Body of pancreas (tissue), 4 donors: ENCODE measurements around the gene DEFB113. TPM values are rescaled to one million over a fixed set of nuclear protein-coding genes. Genes with fewer than 3 reads are reported as not detected.

ENCODE experiments used
- ATAC-seq: fragments of 150-250 bp; one replicate; pipeline ENCODE4 v1.9.1; 2016
- DNase-seq, 4 donors: peaks; one replicate each; pipeline ENCODE4 v3.0.0-alpha.2; 2019
- H3K27ac ChIP-seq, 4 donors: fragments of 200-600 bp; sonication (generic); 1 replicate in 3 of 4; 2 replicates in 1 of 4; pipeline versions ENCODE4 v1.5.1 to v1.6.1; 2016 to 2019; ENCODE audit warnings: mild to moderate bottlenecking in 1 of 4, mixed read lengths in 1 of 4, moderate library complexity in 1 of 4
- H3K27me3 ChIP-seq, 2 donors: fragments of 200-600 bp; sonication (generic); one replicate each; pipeline ENCODE4 v1.6.0; 2016; ENCODE audit warnings: mild to moderate bottlenecking in 1 of 2
- H3K36me3 ChIP-seq, 2 donors: fragments of 200-600 bp; sonication (generic); replicated peaks in 1 of 2; 2 replicates each; pipeline ENCODE4 v1.5.1; 2016; ENCODE audit warnings: low read depth in 2 of 2; ENCODE audit not compliant: insufficient read depth in 1 of 2
- H3K4me1 ChIP-seq: fragments of 200-600 bp; sonication (generic); one replicate; pipeline ENCODE4 v1.6.0; 2016
- H3K4me3 ChIP-seq, 2 donors: fragments of 200-600 bp; sonication (generic); 1 replicate in 1 of 2; 2 replicates in 1 of 2; pipeline ENCODE4 v1.5.1; 2016 to 2019
- H3K9me3 ChIP-seq, 3 donors: fragments of 200-600 bp; sonication (generic); 1 replicate in 2 of 3; 2 replicates in 1 of 3; pipeline ENCODE4 v1.5.1; 2016
- POLR2A ChIP-seq, 3 donors: fragments of 450-650 bp; IDR thresholded peaks; one replicate each; pipeline ENCODE4 v1.6.1; 2016; ENCODE audit warnings: antibody characterized with exemption in 3 of 3, mild to moderate bottlenecking in 2 of 3
- WGBS, 2 donors: methylation state at CpG; one replicate each; pipeline ENCODE4 v1.1.5; 2017; 5-methylcytosine and 5-hydroxymethylcytosine counted together
- intact Hi-C: fragments of 100-400 bp; cut with DNase I; formaldehyde crosslinking; loops from one replicate; pipeline ENCODE4 v1.15.1; 2023
- total RNA-seq, 2 donors: library from RNA; depleted of rRNA; stranded (reverse); fragments of >200 nt; gene quantifications; one replicate each; pipeline ENCODE4 v1.1.0, GENCODE V29; 2016
- TF ChIP-seq, protein P1 (sequence below), 7 experiments: fragments of 450-650 bp in 4 of 7; fragments of 200-600 bp in 3 of 7; sonication (generic) in 3 of 7; IDR thresholded peaks; one replicate each; pipeline ENCODE4 v1.5.1; 2016 to 2019; ENCODE audit warnings: antibody characterized with exemption in 7 of 7

Gene DEFB113
- total RNA-seq, 2 donors from 2014 or later: not detected

DNA sequence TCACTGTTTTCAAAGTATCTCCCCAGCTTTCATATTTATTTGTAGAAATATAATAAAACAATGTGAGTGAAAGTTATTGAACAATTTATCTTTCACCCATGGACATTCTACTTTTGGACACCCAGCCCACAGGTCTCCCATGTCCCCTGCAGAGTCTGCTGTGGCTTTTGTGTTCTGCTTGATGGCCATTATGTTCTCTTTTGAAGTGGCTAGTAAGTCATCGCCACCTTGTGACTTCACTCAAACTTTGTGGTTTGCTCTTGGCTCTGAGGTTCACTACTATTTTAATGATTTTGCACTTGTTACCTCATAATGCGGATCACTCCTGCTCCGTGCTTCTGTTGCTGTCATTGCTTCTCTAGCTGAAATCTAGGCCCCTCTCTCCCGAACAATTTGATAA, 10.2 kb upstream of the DEFB113 start:
- intact Hi-C loops: no loop called here
- no peak overlapping the region for H3K4me3 ChIP-seq
- no peaks in the 10 kb centered on the region for H3K27me3 ChIP-seq
- H3K4me1 ChIP-seq: no peaks in the 10 kb centered on the region
- TF ChIP-seq, protein P1, sequence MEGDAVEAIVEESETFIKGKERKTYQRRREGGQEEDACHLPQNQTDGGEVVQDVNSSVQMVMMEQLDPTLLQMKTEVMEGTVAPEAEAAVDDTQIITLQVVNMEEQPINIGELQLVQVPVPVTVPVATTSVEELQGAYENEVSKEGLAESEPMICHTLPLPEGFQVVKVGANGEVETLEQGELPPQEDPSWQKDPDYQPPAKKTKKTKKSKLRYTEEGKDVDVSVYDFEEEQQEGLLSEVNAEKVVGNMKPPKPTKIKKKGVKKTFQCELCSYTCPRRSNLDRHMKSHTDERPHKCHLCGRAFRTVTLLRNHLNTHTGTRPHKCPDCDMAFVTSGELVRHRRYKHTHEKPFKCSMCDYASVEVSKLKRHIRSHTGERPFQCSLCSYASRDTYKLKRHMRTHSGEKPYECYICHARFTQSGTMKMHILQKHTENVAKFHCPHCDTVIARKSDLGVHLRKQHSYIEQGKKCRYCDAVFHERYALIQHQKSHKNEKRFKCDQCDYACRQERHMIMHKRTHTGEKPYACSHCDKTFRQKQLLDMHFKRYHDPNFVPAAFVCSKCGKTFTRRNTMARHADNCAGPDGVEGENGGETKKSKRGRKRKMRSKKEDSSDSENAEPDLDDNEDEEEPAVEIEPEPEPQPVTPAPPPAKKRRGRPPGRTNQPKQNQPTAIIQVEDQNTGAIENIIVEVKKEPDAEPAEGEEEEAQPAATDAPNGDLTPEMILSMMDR (IDR thresholded peaks at IDR 0.05): no peak
- no peak for TF ChIP-seq POLR2A (IDR thresholded peaks at IDR 0.05)
- WGBS, 2 donors: 76 to 86% methylated on average over 4 of the region's 4 CpGs
- H3K9me3 ChIP-seq: no peaks in the 10 kb centered on the region
- H3K27ac ChIP-seq: no peak overlapping the region
- no peak for DNase-seq
- H3K36me3 ChIP-seq: no peaks in the 10 kb centered on the region
- ATAC-seq: no peak

DNA sequence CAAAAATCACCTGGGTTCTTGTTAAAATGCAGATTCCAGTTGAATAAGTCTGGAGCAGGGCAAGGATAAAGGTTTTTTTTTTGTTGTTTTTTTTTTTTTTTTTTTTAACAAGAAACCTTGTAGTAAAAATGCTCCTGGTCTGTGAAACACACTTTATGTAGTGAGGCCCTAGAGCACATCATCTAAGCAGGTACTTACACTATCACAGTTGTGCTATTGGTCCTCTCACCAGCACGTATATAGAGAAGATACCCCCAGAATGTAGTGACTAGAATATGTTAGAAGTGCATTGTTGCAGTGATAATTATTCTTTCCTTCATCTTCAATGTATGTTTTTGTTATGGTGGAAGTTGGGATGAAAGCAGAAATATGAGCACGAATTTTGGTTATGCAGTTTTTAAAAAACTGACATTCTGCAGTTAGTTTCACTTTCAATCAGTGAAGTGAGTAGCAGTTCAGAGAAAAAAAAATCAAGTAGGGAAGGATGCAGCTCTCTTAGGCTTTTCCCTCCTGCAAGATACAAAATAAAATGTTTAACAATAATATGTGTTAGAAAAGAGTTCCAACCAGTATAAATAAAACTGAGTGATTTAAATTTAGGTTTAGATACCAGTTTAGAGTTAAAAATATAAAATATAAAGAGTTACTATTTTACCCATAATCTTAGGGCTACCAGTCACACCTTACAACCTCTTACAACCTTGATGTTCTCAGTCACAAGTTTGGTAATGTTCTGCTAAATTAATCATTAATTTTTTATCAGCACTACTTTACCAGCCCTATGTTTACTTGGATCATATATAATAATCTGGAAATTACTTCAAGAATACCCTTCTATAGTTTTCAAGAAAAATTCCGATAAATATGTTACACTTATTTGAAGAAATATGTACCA, 9.2 kb upstream of the DEFB113 start:
- TF ChIP-seq, protein P1 (IDR thresholded peaks at IDR 0.05): no peak
- no peak for TF ChIP-seq POLR2A (IDR thresholded peaks at IDR 0.05)
- Histone ChIP-seq H3K9me3 (no peaks in the 10 kb centered on the region), H3K4me3 (no peak overlapping the region), H3K27ac (no peak overlapping the region), H3K4me1 (no peaks in the 10 kb centered on the region), H3K27me3 (no peaks in the 10 kb centered on the region), H3K36me3 (no peaks in the 10 kb centered on the region)
- intact Hi-C loops: no loop called here
- 29 to 35% methylated on average over 3 of the region's 3 CpGs for WGBS, 2 donors
- DNase-seq: no peak
- ATAC-seq: no peak

DNA sequence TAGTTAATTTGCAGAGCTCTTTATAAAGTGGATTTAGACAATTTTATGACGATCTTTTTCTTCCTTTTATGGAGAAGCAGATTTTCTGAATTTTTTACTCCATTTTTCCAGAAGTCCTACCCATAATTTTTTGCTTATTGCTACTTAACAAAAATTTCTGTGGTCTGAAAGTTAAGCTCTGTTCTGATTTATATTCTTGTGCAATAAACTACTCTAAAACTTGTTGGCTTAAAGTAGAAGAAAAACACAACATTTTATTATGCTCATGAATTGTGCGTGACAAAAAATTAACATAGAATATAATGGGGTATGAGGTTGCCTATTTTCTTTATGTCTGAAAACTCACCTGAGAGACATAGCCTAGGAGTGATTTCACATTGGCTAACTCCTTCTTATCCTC, 2.6 kb downstream of the DEFB113 start:
- intact Hi-C loops: no loop called here
- Histone ChIP-seq H3K9me3 (no peaks in the 10 kb centered on the region), H3K36me3 (no peaks in the 10 kb centered on the region), H3K4me3 (no peak overlapping the region), H3K27me3 (no peaks in the 10 kb centered on the region), H3K4me1 (no peaks in the 10 kb centered on the region), H3K27ac (no peak overlapping the region)
- ATAC-seq: no peak
- TF ChIP-seq POLR2A (IDR thresholded peaks at IDR 0.05): no peak
- TF ChIP-seq, protein P1 (IDR thresholded peaks at IDR 0.05): no peak
- DNase-seq: no peak
- WGBS, 2 donors: 39 to 58% methylated on average over 2 of the region's 2 CpGs

- WGBS, 2 donors: 40 to 44% methylated on average over 2 of the region's 2 CpGs
- Histone ChIP-seq H3K27ac (no peak overlapping the region), H3K27me3 (no peaks in the 10 kb centered on the region), H3K4me1 (no peaks in the 10 kb centered on the region), H3K4me3 (no peak overlapping the region), H3K36me3 (no peaks in the 10 kb centered on the region), H3K9me3 (no peaks in the 10 kb centered on the region)
- DNase-seq (no peak), ATAC-seq (no peak)
- intact Hi-C loops: no loop called here
- TF ChIP-seq, protein P1 (IDR thresholded peaks at IDR 0.05): no peak
- TF ChIP-seq POLR2A (IDR thresholded peaks at IDR 0.05): no peak
Observed at GRCh38 chr6:49966334-49966733, 3.1 kb downstream of the DEFB113 start.

- Histone ChIP-seq H3K4me1 (no peaks in the 10 kb centered on the region), H3K27ac (no peak within 1 kb of the TSS), H3K4me3 (no peak within 1 kb of the TSS), H3K9me3 (no peaks in the 10 kb centered on the region), H3K27me3 (no peaks in the 10 kb centered on the region), H3K36me3 (no peaks in the 10 kb centered on the region)
- ATAC-seq (no peak), DNase-seq (no peak)
- intact Hi-C loops: no loop called here
- WGBS, 2 donors: 49 to 51% methylated on average over 2 of the region's 2 CpGs
- TF ChIP-seq, protein P1 (IDR thresholded peaks at IDR 0.05): no peak
- no peak for TF ChIP-seq POLR2A (IDR thresholded peaks at IDR 0.05)
Observed at GRCh38 chr6:49964064-49964463, 5.4 kb downstream of the DEFB113 start, which contains the start of gene DEFB114. DEFB114 (minus strand) TSS chr6:49964164; CDS start chr6:49964105, 59 bp downstream.
